Measurements from ENCODE around the gene SND1. TPM values are rescaled to one million over a fixed set of nuclear protein-coding genes. Genes with fewer than 3 reads are reported as not detected.
A peak's percentile ranks its signal among the peaks of the same experiment; 100 is the strongest.

SND1 gene
- total RNA-seq, 6 experiments from 2014 or later = 217 to 259 (median 247) TPM

DNA sequence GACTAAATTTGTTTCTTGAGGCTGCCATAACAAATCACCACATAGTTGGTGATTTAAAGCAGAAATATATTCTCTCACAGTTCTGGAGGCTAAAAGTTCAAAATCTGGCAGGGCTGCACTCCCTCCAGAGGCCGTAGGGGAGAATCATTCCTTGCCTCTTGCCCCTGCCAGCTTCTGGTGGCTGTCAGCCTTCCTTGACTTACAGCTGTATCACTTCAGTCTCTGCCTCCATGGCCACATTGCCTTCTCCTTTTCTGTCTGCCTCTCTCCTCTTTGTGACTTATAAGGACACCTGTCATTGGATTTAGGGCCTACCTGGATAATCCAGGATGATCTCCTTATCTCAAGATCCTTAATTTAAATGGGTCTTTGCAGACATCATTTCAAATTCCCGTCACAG is 385.1 kb downstream of the SND1 start:
- Mint-ChIP-seq H3K4me3 (no peak overlapping the region), H3K27me3 (ENCODE audit: insufficient read depth) (peaks cover 2% of the 10 kb centered on the region), H3K4me1 (ENCODE audit: low read depth) (peaks cover 17% of the 10 kb centered on the region), H3K27ac (no peak overlapping the region), H3K36me3 (ENCODE audit: low read depth) (0 out of 2 replicates have a peak, but pooled peaks cover 4% of the 10 kb centered on the region), H3K9me3 (no peaks in the 10 kb centered on the region)
- DNase-seq = no peak
- TF ChIP-seq, protein P1, sequence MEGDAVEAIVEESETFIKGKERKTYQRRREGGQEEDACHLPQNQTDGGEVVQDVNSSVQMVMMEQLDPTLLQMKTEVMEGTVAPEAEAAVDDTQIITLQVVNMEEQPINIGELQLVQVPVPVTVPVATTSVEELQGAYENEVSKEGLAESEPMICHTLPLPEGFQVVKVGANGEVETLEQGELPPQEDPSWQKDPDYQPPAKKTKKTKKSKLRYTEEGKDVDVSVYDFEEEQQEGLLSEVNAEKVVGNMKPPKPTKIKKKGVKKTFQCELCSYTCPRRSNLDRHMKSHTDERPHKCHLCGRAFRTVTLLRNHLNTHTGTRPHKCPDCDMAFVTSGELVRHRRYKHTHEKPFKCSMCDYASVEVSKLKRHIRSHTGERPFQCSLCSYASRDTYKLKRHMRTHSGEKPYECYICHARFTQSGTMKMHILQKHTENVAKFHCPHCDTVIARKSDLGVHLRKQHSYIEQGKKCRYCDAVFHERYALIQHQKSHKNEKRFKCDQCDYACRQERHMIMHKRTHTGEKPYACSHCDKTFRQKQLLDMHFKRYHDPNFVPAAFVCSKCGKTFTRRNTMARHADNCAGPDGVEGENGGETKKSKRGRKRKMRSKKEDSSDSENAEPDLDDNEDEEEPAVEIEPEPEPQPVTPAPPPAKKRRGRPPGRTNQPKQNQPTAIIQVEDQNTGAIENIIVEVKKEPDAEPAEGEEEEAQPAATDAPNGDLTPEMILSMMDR (IDR thresholded peaks at IDR 0.05) = 0 out of 2 replicates have a peak, but pooled peaks have one; percentile 13

DNA sequence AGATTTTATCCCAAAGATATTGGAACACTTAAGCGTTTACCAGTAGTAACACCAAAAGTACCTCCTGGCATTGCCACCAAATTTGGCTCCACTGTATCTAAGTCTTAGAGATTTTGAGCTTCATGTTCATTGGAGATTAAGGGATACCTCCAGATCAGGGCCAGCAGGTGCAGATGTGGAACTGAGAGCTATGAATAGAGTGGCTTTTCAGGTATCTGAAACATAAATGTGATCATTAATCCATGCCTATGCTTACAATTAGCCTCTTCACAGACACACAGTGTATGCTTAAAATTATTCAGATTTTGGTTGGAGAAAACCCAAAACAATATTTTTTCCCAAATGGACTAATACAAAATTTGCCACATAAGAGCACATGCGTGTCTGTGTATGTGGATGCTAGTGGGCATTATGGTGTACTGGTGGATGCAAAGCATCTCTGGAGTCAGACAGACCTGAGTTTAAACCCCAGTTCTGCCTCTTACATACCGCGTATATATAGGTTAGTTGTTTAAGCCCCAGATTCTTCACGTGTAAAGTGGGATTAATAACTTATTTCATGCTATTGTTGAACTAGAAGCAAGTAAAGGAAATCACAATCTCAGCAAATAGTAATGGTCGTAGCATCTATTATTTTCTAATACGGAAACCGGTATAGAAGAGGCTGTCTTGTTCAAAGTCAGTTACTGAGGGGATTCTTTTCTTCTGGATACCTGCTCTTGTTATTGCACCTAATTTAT is 386.1 kb downstream of the SND1 start:
- TF ChIP-seq, protein P1 (IDR thresholded peaks at IDR 0.05) = no peak
- no peak overlapping the region for H3K4me3 Mint-ChIP-seq
- no peak overlapping the region for H3K27ac Mint-ChIP-seq
- H3K4me1 Mint-ChIP-seq (ENCODE audit: low read depth) = peaks cover 18% of the 10 kb centered on the region
- no peaks in the 10 kb centered on the region for H3K9me3 Mint-ChIP-seq
- H3K36me3 Mint-ChIP-seq (ENCODE audit: low read depth) = 0 out of 2 replicates have a peak, but pooled peaks cover 4% of the 10 kb centered on the region
- peaks cover 2% of the 10 kb centered on the region for H3K27me3 Mint-ChIP-seq (ENCODE audit: insufficient read depth)
- no peak for DNase-seq

DNA sequence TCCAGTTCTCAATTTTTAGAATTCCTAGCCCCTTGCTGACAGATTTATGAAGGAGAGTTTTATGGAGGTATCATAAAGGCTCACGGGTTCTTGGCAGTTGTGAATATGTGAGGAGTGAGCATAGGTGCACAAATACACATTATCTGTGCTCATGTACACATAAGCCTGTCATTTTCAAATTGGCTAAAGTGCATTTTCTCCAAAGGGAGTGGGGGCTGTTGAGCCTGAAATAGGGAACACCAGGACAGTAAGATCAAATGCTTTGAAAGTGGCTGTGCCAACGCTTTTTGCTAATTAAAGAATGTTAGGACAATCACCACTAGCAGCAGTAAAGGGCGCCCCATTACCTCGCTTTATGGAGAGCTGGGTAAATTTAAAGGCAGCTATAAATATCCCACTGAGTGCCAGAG is 387.6 kb downstream of the SND1 start:
- H3K27me3 Mint-ChIP-seq (ENCODE audit: insufficient read depth) = peaks cover 2% of the 10 kb centered on the region
- 0 out of 2 replicates have a peak, but pooled peaks cover 4% of the 10 kb centered on the region for H3K36me3 Mint-ChIP-seq (ENCODE audit: low read depth)
- TF ChIP-seq, protein P1 (IDR thresholded peaks at IDR 0.05) = no peak
- H3K4me1 Mint-ChIP-seq (ENCODE audit: low read depth) = peaks cover 20% of the 10 kb centered on the region
- no peaks in the 10 kb centered on the region for H3K9me3 Mint-ChIP-seq
- H3K27ac Mint-ChIP-seq = no peak overlapping the region
- DNase-seq = no peak
- H3K4me3 Mint-ChIP-seq = no peak overlapping the region

DNA sequence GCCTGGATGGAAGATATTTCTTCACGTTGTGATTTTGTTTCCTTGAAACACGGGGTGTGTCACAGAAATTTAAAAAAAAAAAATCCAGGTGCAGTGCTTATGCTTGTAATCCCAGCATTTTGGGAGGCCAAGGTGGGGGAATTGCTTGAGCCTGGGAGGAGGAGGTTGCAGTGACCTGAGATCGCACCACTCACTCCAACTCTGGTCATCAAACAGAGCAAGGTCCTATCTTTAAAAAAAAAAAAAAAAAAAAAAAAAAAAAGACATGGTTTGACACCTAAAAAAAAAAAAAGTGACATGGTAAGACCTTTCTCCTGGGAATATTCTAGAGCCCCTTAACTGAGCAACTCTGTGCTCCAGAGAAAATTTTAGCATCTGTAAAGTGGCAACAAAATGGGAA is 388.2 kb downstream of the SND1 start:
- no peak for DNase-seq
- Mint-ChIP-seq H3K4me1 (ENCODE audit: low read depth) (peaks cover 26% of the 10 kb centered on the region), H3K27me3 (ENCODE audit: insufficient read depth) (peaks cover 2% of the 10 kb centered on the region; the same call in 1 of the 2 replicates), H3K9me3 (no peaks in the 10 kb centered on the region), H3K27ac (no peak overlapping the region), H3K36me3 (ENCODE audit: low read depth) (0 out of 2 replicates have a peak, but pooled peaks cover 4% of the 10 kb centered on the region), H3K4me3 (no peak overlapping the region)
- TF ChIP-seq, protein P1 (IDR thresholded peaks at IDR 0.05) = no peak

DNA sequence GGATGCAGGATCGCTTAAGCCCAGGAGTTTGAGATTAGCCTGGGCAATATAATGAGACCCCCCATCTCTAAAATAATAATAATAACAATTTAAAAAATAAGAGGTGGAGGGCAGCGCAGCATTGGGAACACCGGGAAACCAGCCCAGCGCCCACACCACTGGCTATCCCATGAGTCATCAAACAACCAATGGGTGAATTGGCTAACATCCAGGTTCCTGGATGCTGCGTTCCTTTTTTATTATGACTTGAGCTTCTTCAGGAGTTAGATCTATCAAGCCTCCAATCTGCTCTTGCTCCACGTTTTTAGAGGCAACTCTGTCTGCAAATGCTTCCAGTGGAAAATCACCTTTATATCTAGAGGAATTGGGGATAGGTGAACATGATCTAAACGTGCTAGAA is 389.2 kb downstream of the SND1 start:
- peak; percentile 69 for DNase-seq
- H3K36me3 Mint-ChIP-seq (ENCODE audit: low read depth) = 0 out of 2 replicates have a peak, but pooled peaks cover 4% of the 10 kb centered on the region
- peaks cover 1% of the 10 kb centered on the region; the same call in 1 of the 2 replicates for H3K27me3 Mint-ChIP-seq (ENCODE audit: insufficient read depth)
- H3K9me3 Mint-ChIP-seq = no peaks in the 10 kb centered on the region
- peak overlapping the region; percentile 15; the same call in 1 of the 2 replicates for H3K27ac Mint-ChIP-seq
- peaks cover 36% of the 10 kb centered on the region for H3K4me1 Mint-ChIP-seq (ENCODE audit: low read depth)
- no peak overlapping the region for H3K4me3 Mint-ChIP-seq
- TF ChIP-seq, protein P1 (IDR thresholded peaks at IDR 0.05) = no peak
